Activated T-cell treated with anti-CD3 and anti-CD28 coated beads, Interleukin-2, amount 50 U/mL, for 1 hour (primary cell): ENCODE data around the gene ARHGAP23.

ENCODE experiments used
- DNase-seq: peaks from one replicate; pipeline ENCODE4 v3.0.0-alpha.2; 2020

Gene ARHGAP23

GRCh38 chr17:38556239-38556638 lies 128.0 kb downstream of the ARHGAP23 start:
- DNase-seq: no peak

- no peak for DNase-seq
These were observed 129.1 kb downstream of the ARHGAP23 start for GRCh38 chr17:38557396-38557795.

- DNase-seq: peak; percentile 89
These were observed 129.8 kb downstream of the ARHGAP23 start for GRCh38 chr17:38557836-38558727.

- DNase-seq: no peak
These were observed 130.4 kb downstream of the ARHGAP23 start for GRCh38 chr17:38558728-38559050.

GRCh38 chr17:38559051-38559879 lies 131.0 kb downstream of the ARHGAP23 start:
- DNase-seq: peak; percentile 91

- DNase-seq: no peak
These were observed 131.6 kb downstream of the ARHGAP23 start for GRCh38 chr17:38559880-38560230.

GRCh38 chr17:38560503-38561318 lies 132.4 kb downstream of the ARHGAP23 start:
- peak; percentile 43 for DNase-seq

GRCh38 chr17:38561416-38562214 lies 133.4 kb downstream of the ARHGAP23 start:
- DNase-seq: no peak
